Measurements from ENCODE around the gene SLC7A10.

DNA sequence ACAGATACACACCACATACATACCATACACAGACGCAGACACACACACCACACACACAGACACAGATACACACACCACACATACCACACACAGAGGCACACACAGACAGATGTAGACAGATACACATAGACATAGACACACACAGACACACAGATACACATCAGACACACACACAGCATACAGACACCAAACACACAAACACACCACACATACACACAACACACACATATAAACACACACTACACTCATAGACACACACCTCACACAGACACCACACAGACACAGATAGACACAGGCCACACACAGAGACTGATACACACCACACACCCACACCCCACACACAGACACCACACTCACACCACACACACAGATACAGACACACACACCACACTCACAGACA, 24.9 kb upstream of the SLC7A10 start:
- TF ChIP-seq, protein P1, sequence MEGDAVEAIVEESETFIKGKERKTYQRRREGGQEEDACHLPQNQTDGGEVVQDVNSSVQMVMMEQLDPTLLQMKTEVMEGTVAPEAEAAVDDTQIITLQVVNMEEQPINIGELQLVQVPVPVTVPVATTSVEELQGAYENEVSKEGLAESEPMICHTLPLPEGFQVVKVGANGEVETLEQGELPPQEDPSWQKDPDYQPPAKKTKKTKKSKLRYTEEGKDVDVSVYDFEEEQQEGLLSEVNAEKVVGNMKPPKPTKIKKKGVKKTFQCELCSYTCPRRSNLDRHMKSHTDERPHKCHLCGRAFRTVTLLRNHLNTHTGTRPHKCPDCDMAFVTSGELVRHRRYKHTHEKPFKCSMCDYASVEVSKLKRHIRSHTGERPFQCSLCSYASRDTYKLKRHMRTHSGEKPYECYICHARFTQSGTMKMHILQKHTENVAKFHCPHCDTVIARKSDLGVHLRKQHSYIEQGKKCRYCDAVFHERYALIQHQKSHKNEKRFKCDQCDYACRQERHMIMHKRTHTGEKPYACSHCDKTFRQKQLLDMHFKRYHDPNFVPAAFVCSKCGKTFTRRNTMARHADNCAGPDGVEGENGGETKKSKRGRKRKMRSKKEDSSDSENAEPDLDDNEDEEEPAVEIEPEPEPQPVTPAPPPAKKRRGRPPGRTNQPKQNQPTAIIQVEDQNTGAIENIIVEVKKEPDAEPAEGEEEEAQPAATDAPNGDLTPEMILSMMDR (IDR thresholded peaks at IDR 0.05) = no peak
- no peak for TF ChIP-seq POLR2A (IDR thresholded peaks at IDR 0.05)

All from esophagus squamous epithelium (tissue), 4 donors.